Measurements from ENCODE around the gene MRPL36.

The MRPL36 gene

GRCh38 chr5:1815071-1815786 is 15.6 kb upstream of the MRPL36 start:
- ChIA-PET POLR2A (no interaction called here), CTCF (no interaction called here)
- TF ChIP-seq PKNOX1 (IDR thresholded peaks at IDR 0.05): no peak
- no peak for TF ChIP-seq L3MBTL2 (conservative IDR thresholded peaks at IDR 0.05)
- no peak for TF ChIP-seq LEF1 (IDR thresholded peaks at IDR 0.05; ENCODE audit: borderline replicate concordance)
- no peak for TF ChIP-seq FOXM1 (IDR thresholded peaks at IDR 0.05; ENCODE audit: borderline replicate concordance)
- DNase-seq (ENCODE audit: extremely low spot score): no peak

DNA sequence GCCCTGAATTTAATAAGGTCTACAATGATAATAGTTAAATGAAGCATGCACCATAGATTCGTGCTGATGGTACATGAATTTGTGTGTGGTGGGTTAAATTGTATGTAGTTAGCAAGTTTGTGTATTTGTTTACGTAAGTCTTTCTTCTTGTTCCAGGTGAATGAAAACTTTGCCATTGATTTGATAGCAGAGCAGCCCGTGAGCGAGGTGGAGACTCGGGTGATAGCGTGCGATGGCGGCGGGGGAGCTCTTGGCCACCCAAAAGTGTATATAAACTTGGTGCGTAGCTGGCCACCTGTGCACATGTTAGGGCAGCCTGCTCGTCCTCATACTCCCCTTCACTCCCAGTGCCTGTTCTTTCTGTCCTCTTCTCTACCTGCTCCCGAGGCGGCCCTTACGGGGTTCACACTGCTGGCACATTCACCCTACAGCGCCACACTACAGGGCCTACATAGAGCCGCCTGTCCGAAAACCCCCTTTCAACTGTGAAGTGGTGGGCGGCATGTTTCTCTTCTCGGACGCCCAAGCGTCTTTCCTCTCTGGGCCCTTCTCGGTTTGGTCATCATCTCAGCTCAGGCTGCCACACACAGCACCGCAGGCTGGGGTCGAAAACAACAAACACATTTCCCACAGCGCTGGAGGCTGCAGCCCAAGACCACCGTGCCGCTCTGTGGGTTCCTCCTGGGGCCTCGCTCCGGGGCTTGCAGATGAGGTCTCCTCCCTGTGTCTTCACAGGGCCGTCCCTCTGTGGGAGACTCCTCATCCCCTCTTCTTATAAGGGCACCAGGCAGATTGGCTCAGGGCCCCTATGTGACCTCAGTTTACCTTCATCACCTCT is 14.8 kb upstream of the MRPL36 start:
- no peak for TF ChIP-seq LEF1 (IDR thresholded peaks at IDR 0.05; ENCODE audit: borderline replicate concordance)
- TF ChIP-seq FOXM1 (IDR thresholded peaks at IDR 0.05; ENCODE audit: borderline replicate concordance): no peak
- TF ChIP-seq SP1 (IDR thresholded peaks at IDR 0.05): no peak
- no peak for TF ChIP-seq CTBP1 (IDR thresholded peaks at IDR 0.05; ENCODE audit: borderline replicate concordance)
- no peak for TF ChIP-seq L3MBTL2 (conservative IDR thresholded peaks at IDR 0.05)
- no peak for TF ChIP-seq FOXA1 (IDR thresholded peaks at IDR 0.05)
- CTCF ChIA-PET: no interaction called here
- DNase-seq (ENCODE audit: extremely low spot score): no peak
- POLR2A ChIA-PET: no interaction called here

DNA sequence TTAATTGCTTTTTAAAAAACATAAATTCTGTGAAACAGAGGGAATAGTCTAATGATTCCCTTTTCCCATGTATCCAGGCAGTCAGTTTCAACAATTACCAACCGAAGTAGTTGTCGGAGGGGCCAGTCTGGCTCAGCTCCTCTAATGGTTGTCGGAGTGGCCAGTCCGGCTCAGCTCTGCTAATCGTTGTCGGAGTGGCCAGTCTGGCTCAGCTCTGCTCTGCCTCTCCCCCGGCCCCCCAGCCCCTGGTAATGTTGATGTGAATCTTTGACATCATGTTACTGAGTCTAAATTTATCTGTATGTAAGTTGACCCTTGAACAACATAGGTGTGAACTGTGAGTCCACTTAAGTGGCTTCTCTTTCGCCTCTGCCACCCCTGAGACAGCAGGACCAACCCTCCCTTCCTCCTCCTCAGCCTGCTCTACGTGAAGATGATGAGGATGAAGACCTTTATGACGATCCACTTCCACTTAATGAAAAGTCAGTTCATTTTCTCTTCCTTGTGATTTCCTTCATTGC is 11.0 kb upstream of the MRPL36 start:
- ChIA-PET CTCF (no interaction called here), POLR2A (interaction anchor here (1.3 kb wide), 1 partner anchor 10 kb away, joined by 3 read pairs; no protein-coding TSS in a partner anchor)
- no peak for TF ChIP-seq FOXK2 (IDR thresholded peaks at IDR 0.05)
- no peak for TF ChIP-seq NFRKB (IDR thresholded peaks at IDR 0.05)
- TF ChIP-seq ZNF384 (IDR thresholded peaks at IDR 0.05): no peak
- TF ChIP-seq BHLHE40 (IDR thresholded peaks at IDR 0.05; ENCODE audit: borderline replicate concordance): no peak
- TF ChIP-seq SUZ12 (IDR thresholded peaks at IDR 0.05): no peak
- no peak for TF ChIP-seq ELF4 (IDR thresholded peaks at IDR 0.05)
- no peak for TF ChIP-seq LEF1 (IDR thresholded peaks at IDR 0.05; ENCODE audit: borderline replicate concordance)
- no peak for TF ChIP-seq FOXM1 (IDR thresholded peaks at IDR 0.05; ENCODE audit: borderline replicate concordance)
- TF ChIP-seq L3MBTL2 (conservative IDR thresholded peaks at IDR 0.05): no peak
- no peak for TF ChIP-seq TARDBP (IDR thresholded peaks at IDR 0.05)
- no peak for DNase-seq (ENCODE audit: extremely low spot score)

GRCh38 chr5:1809416-1810035 is 9.9 kb upstream of the MRPL36 start:
- ChIA-PET POLR2A (interaction anchor here (1.3 to 1.4 kb wide), 1 partner anchor 9 kb away, joined by 3 read pairs; no protein-coding TSS in a partner anchor), CTCF (no interaction called here)
- DNase-seq (ENCODE audit: extremely low spot score): no peak
- TF ChIP-seq PKNOX1 (IDR thresholded peaks at IDR 0.05) (no peak), ZNF384 (IDR thresholded peaks at IDR 0.05) (no peak), BHLHE40 (IDR thresholded peaks at IDR 0.05; ENCODE audit: borderline replicate concordance) (no peak), FOXM1 (IDR thresholded peaks at IDR 0.05; ENCODE audit: borderline replicate concordance) (no peak), ELF4 (IDR thresholded peaks at IDR 0.05) (no peak), FOXK2 (IDR thresholded peaks at IDR 0.05) (no peak), HDGF (IDR thresholded peaks at IDR 0.05; ENCODE audit: borderline replicate concordance) (no peak)

GRCh38 chr5:1808439-1808838 is 8.8 kb upstream of the MRPL36 start:
- TF ChIP-seq HDGF (IDR thresholded peaks at IDR 0.05; ENCODE audit: borderline replicate concordance) (no peak), NFRKB (IDR thresholded peaks at IDR 0.05) (no peak), FOXM1 (IDR thresholded peaks at IDR 0.05; ENCODE audit: borderline replicate concordance) (no peak), FOXA1 (IDR thresholded peaks at IDR 0.05) (no peak), TARDBP (IDR thresholded peaks at IDR 0.05) (no peak), ZNF384 (IDR thresholded peaks at IDR 0.05) (no peak), BHLHE40 (IDR thresholded peaks at IDR 0.05; ENCODE audit: borderline replicate concordance) (no peak), ARNT (IDR thresholded peaks at IDR 0.05) (no peak), LEF1 (IDR thresholded peaks at IDR 0.05; ENCODE audit: borderline replicate concordance) (no peak), FOXK2 (IDR thresholded peaks at IDR 0.05) (no peak), ELF4 (IDR thresholded peaks at IDR 0.05) (no peak)
- DNase-seq (ENCODE audit: extremely low spot score): no peak
- ChIA-PET CTCF (no interaction called here), POLR2A (interaction anchor here (0.9 to 1.4 kb wide), 2 partner anchors 8 to 48 kb away, joined by 3 read pairs; no protein-coding TSS in a partner anchor)

DNA sequence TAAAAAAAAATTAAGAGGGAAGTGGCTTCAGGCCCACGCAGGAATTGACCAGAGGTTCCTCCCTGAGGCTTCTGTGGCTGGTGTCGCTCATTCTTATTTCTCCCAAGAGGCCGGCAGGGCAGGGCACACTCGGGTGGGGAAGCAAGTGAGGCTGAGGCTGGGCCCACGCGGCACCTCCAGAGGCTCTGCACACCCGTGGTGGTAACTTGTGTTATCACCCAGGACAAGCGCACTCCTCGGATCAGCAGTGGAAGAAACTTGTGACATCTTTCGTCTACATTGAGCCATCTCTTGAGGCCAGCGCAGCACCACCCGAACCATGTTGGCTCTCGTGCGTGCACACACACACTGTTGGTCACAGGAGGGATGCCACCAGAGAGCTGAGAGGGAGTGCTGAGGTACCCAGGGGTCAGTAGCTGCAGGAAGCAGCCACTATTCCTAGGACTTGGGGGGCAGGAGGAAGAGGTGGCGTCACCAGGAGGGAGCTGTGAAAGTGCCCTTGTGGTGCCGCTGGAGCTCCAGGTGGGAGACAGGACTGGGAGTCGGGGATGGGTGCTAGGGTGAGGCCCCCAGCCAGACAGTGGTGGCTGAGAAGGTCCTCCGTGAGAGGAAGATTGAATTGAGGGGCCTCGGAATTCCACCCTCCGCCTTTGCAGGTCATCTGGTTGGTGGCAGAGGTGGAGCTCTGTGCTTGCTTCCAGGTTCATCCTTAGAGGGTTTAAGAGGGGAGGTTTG is 8.0 kb upstream of the MRPL36 start:
- DNase-seq (ENCODE audit: extremely low spot score): no peak
- POLR2A ChIA-PET: no interaction called here
- CTCF ChIA-PET: no interaction called here
- no peak for TF ChIP-seq BHLHE40 (IDR thresholded peaks at IDR 0.05; ENCODE audit: borderline replicate concordance)
- no peak for TF ChIP-seq L3MBTL2 (conservative IDR thresholded peaks at IDR 0.05)
- no peak for TF ChIP-seq ARNT (IDR thresholded peaks at IDR 0.05)
- no peak for TF ChIP-seq FOXM1 (IDR thresholded peaks at IDR 0.05; ENCODE audit: borderline replicate concordance)
- no peak for TF ChIP-seq ZNF384 (IDR thresholded peaks at IDR 0.05)
- TF ChIP-seq PKNOX1 (IDR thresholded peaks at IDR 0.05): no peak
- TF ChIP-seq TARDBP (IDR thresholded peaks at IDR 0.05): no peak
- no peak for TF ChIP-seq CTBP1 (IDR thresholded peaks at IDR 0.05; ENCODE audit: borderline replicate concordance)
- TF ChIP-seq ELF4 (IDR thresholded peaks at IDR 0.05): no peak
- TF ChIP-seq SP1 (IDR thresholded peaks at IDR 0.05): no peak
- TF ChIP-seq NFRKB (IDR thresholded peaks at IDR 0.05): no peak

Data from HEK293T (cell line).